Sigmoid colon (tissue), 4 donors: ENCODE measurements around the gene AK5.

Source experiments
- POLR2A ChIP-seq, 2 donors: fragments of 450-650 bp; IDR thresholded peaks; one replicate each; pipeline ENCODE4 v1.6.1; 2016; ENCODE audit warnings: antibody characterized with exemption in 2 of 2, mild to moderate bottlenecking in 2 of 2, moderate library complexity in 2 of 2
- POLR2AphosphoS5 ChIP-seq, 4 donors: sonication (generic); formaldehyde crosslinking; IDR thresholded peaks; one replicate each; pipeline ENCODE4 v1.6.1; 2017; ENCODE audit warnings: antibody characterized with exemption in 4 of 4
- TF ChIP-seq, protein P1 (sequence below), 4 experiments: fragments of 450-650 bp in 3 of 4; fragments of 200-600 bp in 1 of 4; IDR thresholded peaks; one replicate each; pipeline ENCODE4 v1.5.1; 2016 to 2019; ENCODE audit warnings: antibody characterized with exemption in 4 of 4, mild to moderate bottlenecking in 3 of 4, moderate library complexity in 2 of 4

DNA sequence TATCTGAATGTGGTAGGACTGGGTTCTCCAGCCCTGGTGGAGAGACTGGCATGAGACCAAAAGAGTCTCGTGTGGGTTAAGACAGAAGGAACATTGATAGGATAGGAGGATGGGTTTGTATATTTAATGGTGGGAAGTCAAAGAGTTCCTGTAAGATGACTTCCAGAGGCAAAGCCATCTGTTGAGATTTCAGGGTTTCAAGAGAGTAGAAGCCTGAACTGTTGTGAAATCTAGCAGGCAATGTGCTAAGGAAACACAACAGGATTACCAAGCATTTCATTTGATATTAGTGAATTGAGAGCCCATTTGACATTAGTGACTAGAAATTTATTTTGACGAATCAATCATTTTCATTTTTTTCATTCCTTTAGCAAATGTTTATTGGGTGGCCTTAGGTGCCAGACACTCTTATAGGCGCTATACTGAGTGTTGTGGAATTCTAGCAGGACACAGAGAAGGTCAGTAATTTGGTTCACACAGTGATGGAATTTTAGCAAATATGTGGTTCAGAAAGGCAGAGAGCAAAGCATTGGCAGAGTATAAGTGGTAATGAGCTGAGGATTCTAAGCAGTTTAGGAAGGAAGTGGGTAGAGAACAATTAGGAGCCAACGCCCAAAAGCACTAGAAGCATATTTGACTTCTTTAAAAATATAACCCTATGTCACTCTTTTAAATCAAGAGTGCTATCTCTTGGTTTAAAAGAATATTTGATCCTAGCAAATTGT lies 149.3 kb downstream of the AK5 start:
- TF ChIP-seq, protein P1, sequence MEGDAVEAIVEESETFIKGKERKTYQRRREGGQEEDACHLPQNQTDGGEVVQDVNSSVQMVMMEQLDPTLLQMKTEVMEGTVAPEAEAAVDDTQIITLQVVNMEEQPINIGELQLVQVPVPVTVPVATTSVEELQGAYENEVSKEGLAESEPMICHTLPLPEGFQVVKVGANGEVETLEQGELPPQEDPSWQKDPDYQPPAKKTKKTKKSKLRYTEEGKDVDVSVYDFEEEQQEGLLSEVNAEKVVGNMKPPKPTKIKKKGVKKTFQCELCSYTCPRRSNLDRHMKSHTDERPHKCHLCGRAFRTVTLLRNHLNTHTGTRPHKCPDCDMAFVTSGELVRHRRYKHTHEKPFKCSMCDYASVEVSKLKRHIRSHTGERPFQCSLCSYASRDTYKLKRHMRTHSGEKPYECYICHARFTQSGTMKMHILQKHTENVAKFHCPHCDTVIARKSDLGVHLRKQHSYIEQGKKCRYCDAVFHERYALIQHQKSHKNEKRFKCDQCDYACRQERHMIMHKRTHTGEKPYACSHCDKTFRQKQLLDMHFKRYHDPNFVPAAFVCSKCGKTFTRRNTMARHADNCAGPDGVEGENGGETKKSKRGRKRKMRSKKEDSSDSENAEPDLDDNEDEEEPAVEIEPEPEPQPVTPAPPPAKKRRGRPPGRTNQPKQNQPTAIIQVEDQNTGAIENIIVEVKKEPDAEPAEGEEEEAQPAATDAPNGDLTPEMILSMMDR (IDR thresholded peaks at IDR 0.05): no peak
- no peak for TF ChIP-seq POLR2A (IDR thresholded peaks at IDR 0.05)
- no peak for TF ChIP-seq POLR2AphosphoS5 (IDR thresholded peaks at IDR 0.05)
